HepG2 (cell line): ENCODE data around the gene TLR4. TPM values are rescaled to one million over a fixed set of nuclear protein-coding genes. Genes with fewer than 3 reads are reported as not detected.

Source experiments
- ATAC-seq: fragments of 200-7000 bp; cut with Tn5 transposase; 3 replicates; pipeline ENCODE4 v1.9.1; 2020; ENCODE audit warnings: mild to moderate bottlenecking, moderate library complexity
- BruUV-seq: library from RNA; stranded (reverse); fragments of 400-500 nt; replicated peaks from 2 replicates; lab custom pipeline; 2021; lab: Mats Ljungman, UMichigan
- CTCF ChIA-PET: fragments of 300-600 bp; formaldehyde crosslinking; extraction: SDS; loops from one replicate; lab custom pipeline; 2021; ENCODE audit warnings: low total read pairs, inconsistent platforms, low intra/inter-chr PET ratio; lab: Yijun Ruan, JAX
- POLR2A ChIA-PET: fragments of 350-600 bp; sonication (Branson Sonifier 250); formaldehyde crosslinking; loops from one replicate; lab custom pipeline; 2020; ENCODE audit warnings: antibody characterized with exemption, inconsistent platforms; lab: Yijun Ruan, JAX
- DNase-seq: peaks from one replicate; pipeline ENCODE4 v3.0.0-alpha.2; 2015; ENCODE audit warnings: low spot score
- FAIRE-seq: peaks from 3 replicates; lab custom pipeline; 2011; peaks lifted over from hg19 to GRCh38; lab: Jason Lieb, UNC
- H2AFZ ChIP-seq: one replicate; pipeline ENCODE4 v1.6.1; 2011; ENCODE audit warnings: low read length, inconsistent platforms
- H3K27ac ChIP-seq: fragments of 300-600 bp; 3 replicates; pipeline ENCODE4 v1.8.0; 2011; ENCODE audit warnings: mixed run types, mild to moderate bottlenecking, mixed read lengths, low read length, inconsistent platforms; ENCODE audit not compliant: insufficient read depth; ENCODE audit errors: extremely low read length
- H3K27me3 ChIP-seq, 2 experiments: fragments of 200-600 bp in 1 of 2; 2 replicates in 1 of 2; 3 replicates in 1 of 2; pipeline versions ENCODE4 v1.6.0 to v1.8.0; 2011; ENCODE audit warnings: low read length in 2 of 2, mild to moderate bottlenecking in 2 of 2, moderate library complexity in 2 of 2, inconsistent platforms in 1 of 2; ENCODE audit not compliant: insufficient read depth in 2 of 2, control insufficient read depth in 1 of 2
- H3K36me3 ChIP-seq, 2 experiments: fragments of 200-600 bp in 1 of 2; replicated peaks in 1 of 2; 2 replicates in 1 of 2; 3 replicates in 1 of 2; pipeline versions ENCODE4 v1.5.1 to v1.8.0; 2011; ENCODE audit warnings: low read length in 2 of 2, inconsistent platforms in 1 of 2; ENCODE audit not compliant: insufficient read depth in 2 of 2, control insufficient read depth in 1 of 2
- H3K4me1 ChIP-seq: 2 replicates; pipeline ENCODE4 v1.5.1; 2012; ENCODE audit warnings: low read length, inconsistent platforms; ENCODE audit not compliant: insufficient read depth
- H3K4me2 ChIP-seq: 2 replicates; pipeline ENCODE4 v1.6.0; 2011; ENCODE audit warnings: low read depth, low read length, inconsistent platforms
- H3K4me3 ChIP-seq, 3 experiments: fragments of 200-600 bp in 1 of 3; sonication (generic), shearing (Covaris generic) in 1 of 3; replicated peaks in 1 of 3; 2 replicates each; pipeline ENCODE4 v1.5.1; 2011 to 2016; ENCODE audit warnings: low read length in 3 of 3, inconsistent platforms in 2 of 3, low read depth in 2 of 3, mild to moderate bottlenecking in 2 of 3, control low read depth in 1 of 3, mixed read lengths in 1 of 3; ENCODE audit not compliant: insufficient read depth in 1 of 3
- H3K79me2 ChIP-seq: one replicate; pipeline ENCODE4 v1.6.1; 2011; ENCODE audit warnings: low read length, inconsistent platforms; ENCODE audit not compliant: insufficient read depth
- H3K9ac ChIP-seq: 2 replicates; pipeline ENCODE4 v1.6.0; 2011; ENCODE audit warnings: mild to moderate bottlenecking, low read depth, low read length, inconsistent platforms; ENCODE audit not compliant: insufficient read depth
- H3K9me3 ChIP-seq: 2 replicates; pipeline ENCODE4 v1.5.1; 2012; ENCODE audit warnings: mild to moderate bottlenecking, low read length
- H4K20me1 ChIP-seq: 2 replicates; pipeline ENCODE4 v1.6.0; 2011; ENCODE audit warnings: inconsistent platforms, mild to moderate bottlenecking, low read length, moderate library complexity; ENCODE audit not compliant: insufficient read depth
- ATF4 ChIP-seq, 2 experiments: fragments of 450-650 bp in 1 of 2; sonication (generic) in 1 of 2; formaldehyde crosslinking; IDR thresholded peaks; 2 replicates each; pipeline versions ENCODE4 v1.5.0 to v1.8.0; 2020 to 2022; ENCODE audit warnings: mild to moderate bottlenecking in 1 of 2, missing genetic modification reagents in 1 of 2
- ATF7-NPFF ChIP-seq: sonication (generic); formaldehyde crosslinking; IDR thresholded peaks from 2 replicates; pipeline ENCODE4 v1.8.1; 2023; ENCODE audit warnings: mild to moderate bottlenecking, low read depth, missing genetic modification reagents, moderate library complexity
- GATAD1 ChIP-seq: IDR thresholded peaks from 2 replicates; pipeline ENCODE4 v1.6.1; 2016; ENCODE audit warnings: missing genetic modification reagents, missing compliant biosample characterization
- HMG20B ChIP-seq: conservative IDR thresholded peaks from 2 replicates; pipeline ENCODE4 v1.6.1; 2016; ENCODE audit warnings: missing genetic modification reagents, missing compliant biosample characterization
- MED1 ChIP-seq: sonication (generic); formaldehyde crosslinking; IDR thresholded peaks from 2 replicates; pipeline ENCODE4 v1.4.0; 2020; ENCODE audit warnings: missing genetic modification reagents
- MIXL1 ChIP-seq: IDR thresholded peaks from 2 replicates; pipeline ENCODE4 v1.6.1; 2016
- RFXAP ChIP-seq: sonication (generic); formaldehyde crosslinking; IDR thresholded peaks from 2 replicates; pipeline ENCODE4 v1.4.0; 2020; ENCODE audit warnings: missing genetic modification reagents, borderline replicate concordance
- SRSF9 ChIP-seq: fragments of 200-400 bp; formaldehyde crosslinking; IDR thresholded peaks from 2 replicates; pipeline ENCODE4 v1.6.1; 2018; ENCODE audit warnings: borderline replicate concordance, mild to moderate bottlenecking, low read depth, low read length; ENCODE audit not compliant: insufficient read depth, poor library complexity, severe bottlenecking
- STAG1 ChIP-seq: sonication (generic); formaldehyde crosslinking; IDR thresholded peaks from 2 replicates; pipeline ENCODE4 v1.4.0; 2020; ENCODE audit warnings: missing genetic modification reagents
- ZFP82 ChIP-seq: sonication (generic); formaldehyde crosslinking; IDR thresholded peaks from 2 replicates; pipeline ENCODE4 v1.5.1; 2020; ENCODE audit warnings: mild to moderate bottlenecking, missing genetic modification reagents, borderline replicate concordance
- ZNF44 ChIP-seq: sonication (generic); formaldehyde crosslinking; IDR thresholded peaks from 2 replicates; pipeline ENCODE4 v1.5.1; 2020; ENCODE audit warnings: mild to moderate bottlenecking, missing genetic modification reagents
- ZNF773 ChIP-seq: sonication (generic); formaldehyde crosslinking; IDR thresholded peaks from 2 replicates; pipeline ENCODE4 v1.4.0; 2020; ENCODE audit warnings: missing genetic modification reagents, borderline replicate concordance
- ZNF776 ChIP-seq: sonication (generic); formaldehyde crosslinking; IDR thresholded peaks from 2 replicates; pipeline ENCODE4 v1.4.0; 2020; ENCODE audit warnings: mild to moderate bottlenecking, missing genetic modification reagents
- ZSCAN31 ChIP-seq: sonication (generic); formaldehyde crosslinking; IDR thresholded peaks from 2 replicates; pipeline ENCODE4 v1.5.0; 2020; ENCODE audit warnings: low read depth, mild to moderate bottlenecking, missing genetic modification reagents
- WGBS: methylation state at CpG from one replicate; pipeline ENCODE4 v1.1.6; 2017; ENCODE audit warnings: low lambda C conversion rate; 5-methylcytosine and 5-hydroxymethylcytosine counted together
- in situ Hi-C: cut with HindIII; loops from 2 replicates; pipeline ENCODE4 v1.10.0; 2017; ENCODE audit warnings: low pct_unique_long_range_greater_than_20kb; ENCODE audit not compliant: extremely low pct_ligation_motif_present
- intact Hi-C: fragments of 100-400 bp; cut with micrococcal nuclease; formaldehyde crosslinking; loops from one replicate; pipeline ENCODE4 v1.10.0; 2022; ENCODE audit not compliant: unreplicated experiment
- polyA plus RNA-seq, 8 experiments: library from polyadenylated mRNA; depleted of rRNA in 3 of 8; stranded (reverse) in 7 of 8; unstranded in 1 of 8; fragments of >200 nt; fragmentation: Illumina TruSeq in 4 of 8; extraction: Trizol in 4 of 8; gene quantifications; 2 replicates each; pipeline versions ENCODE4 v1.2.1 to v1.2.3, GENCODE V29; 2011 to 2016; ENCODE audit warnings: low read depth in 4 of 8, missing spikeins in 1 of 8, mixed read lengths in 1 of 8; ENCODE audit not compliant: insufficient read depth in 1 of 8
- total RNA-seq, 5 experiments: library from RNA; depleted of rRNA; stranded (reverse); fragments of >200 nt; fragmentation: Illumina TruSeq; extraction: Trizol; gene quantifications; 2 replicates each; pipeline ENCODE4 v1.2.3, GENCODE V29; 2016; ENCODE audit warnings: low read depth in 1 of 5

TLR4 gene
- total and polyA plus RNA-seq, 2 of the 13 experiments (the other 11 are each of a cell fraction or from before 2014, with no cell fraction given) = 0.07 to 0.22 TPM

- no peak for TF ChIP-seq STAG1 (CRISPR knock-in tag)
Observed at GRCh38 chr9:117750401-117750800, 46.2 kb downstream of the TLR4 start (continued).

GRCh38 chr9:117752894-117753293 lies 48.7 kb downstream of the TLR4 start:
- Histone ChIP-seq H3K4me3 (no peak overlapping the region), H2AFZ (no peak overlapping the region), H3K4me2 (no peak overlapping the region), H4K20me1 (no peaks in the 10 kb centered on the region), H3K27me3 (no peaks in the 10 kb centered on the region), H3K27ac (no peak overlapping the region), H3K9me3 (no peaks in the 10 kb centered on the region), H3K79me2 (no peaks in the 10 kb centered on the region), H3K36me3 (no peaks in the 10 kb centered on the region), H3K9ac (no peak overlapping the region), H3K4me1 (no peaks in the 10 kb centered on the region)
- TF ChIP-seq ATF7-NPFF (CRISPR knock-in tag) (no peak), MIXL1 (CRISPR knock-in tag) (no peak), GATAD1 (CRISPR knock-in tag) (no peak), RFXAP (CRISPR knock-in tag) (no peak), ATF4 (CRISPR knock-in tag; IDR thresholded peaks at IDR 0.05) (no peak), SRSF9 (no peak), ZSCAN31 (CRISPR knock-in tag) (no peak), ZNF776 (no peak), HMG20B (CRISPR knock-in tag) (no peak), ZFP82 (CRISPR knock-in tag) (no peak), ZNF773 (CRISPR knock-in tag) (no peak), MED1 (no peak), ZNF44 (no peak)
- 0% methylated on average over 2 of the region's 2 CpGs for WGBS
- FAIRE-seq = no peak
- intact Hi-C loops = no loop called here
- ChIA-PET POLR2A (no interaction called here), CTCF (no interaction called here)
- in situ Hi-C loops = no loop called here
- BruUV-seq = no TSS peak
- DNase-seq = no peak
- no peak for ATAC-seq
